DOHH2 (cell line): Measurements from ENCODE around the gene SPTLC1.
"Not testable (repeated sequence)": the region's sequence is repeated elsewhere in the genome, so short reads cannot be mapped to it uniquely, and the experiment has no call there.

Source experiments
- H3F3A ChIP-seq: fragments of 200-600 bp; sonication (generic), shearing (Covaris generic); 2 replicates; pipeline ENCODE4 v1.6.0; 2016; ENCODE audit warnings: antibody characterized with exemption, mild to moderate bottlenecking; ENCODE audit not compliant: control insufficient read depth, insufficient read depth
- H3K27ac ChIP-seq: fragments of 200-600 bp; sonication (generic); 2 replicates; pipeline ENCODE4 v1.5.1; 2014; ENCODE audit warnings: low read depth, mild to moderate bottlenecking, low read length, moderate library complexity
- H3K27me3 ChIP-seq: fragments of 200-600 bp; sonication (generic); 2 replicates; pipeline ENCODE4 v1.6.1; 2014; ENCODE audit warnings: mild to moderate bottlenecking, low read length, mixed read lengths; ENCODE audit not compliant: control insufficient read depth
- H3K36me3 ChIP-seq: fragments of 200-600 bp; sonication (generic); 2 replicates; pipeline ENCODE4 v1.6.1; 2014; ENCODE audit warnings: mild to moderate bottlenecking, low read length, moderate library complexity, mixed read lengths; ENCODE audit not compliant: control insufficient read depth
- H3K4me1 ChIP-seq: fragments of 200-600 bp; sonication (generic); 2 replicates; pipeline ENCODE4 v1.6.1; 2014; ENCODE audit warnings: mild to moderate bottlenecking, low read length, mixed read lengths; ENCODE audit not compliant: control insufficient read depth
- H3K4me2 ChIP-seq: fragments of 200-600 bp; sonication (generic); 2 replicates; pipeline ENCODE4 v1.6.0; 2014; ENCODE audit warnings: mild to moderate bottlenecking, low read length, moderate library complexity
- H3K4me3 ChIP-seq: fragments of 200-600 bp; sonication (generic); 2 replicates; pipeline ENCODE4 v1.5.1; 2014; ENCODE audit warnings: mild to moderate bottlenecking, low read length, mixed read lengths
- H3K79me2 ChIP-seq: fragments of 200-600 bp; sonication (generic); 2 replicates; pipeline ENCODE4 v1.6.1; 2014; ENCODE audit warnings: mild to moderate bottlenecking, low read length, mixed read lengths; ENCODE audit not compliant: control insufficient read depth
- H3K9me2 ChIP-seq: fragments of 200-600 bp; sonication (generic); replicated peaks from 2 replicates; pipeline ENCODE4 v1.6.1; 2014; ENCODE audit warnings: mild to moderate bottlenecking, low read length, mixed read lengths; ENCODE audit not compliant: control insufficient read depth
- H3K9me3 ChIP-seq: fragments of 200-600 bp; sonication (generic); 2 replicates; pipeline ENCODE4 v1.6.1; 2014; ENCODE audit warnings: antibody characterized with exemption, low read length, mixed read lengths; ENCODE audit not compliant: control insufficient read depth, insufficient read depth
- H4K20me1 ChIP-seq: fragments of 200-600 bp; sonication (generic); 2 replicates; pipeline ENCODE4 v1.6.0; 2014; ENCODE audit warnings: low read depth, mild to moderate bottlenecking, antibody characterized with exemption, low read length, moderate library complexity; ENCODE audit not compliant: control insufficient read depth, insufficient read depth
- EZH2phosphoT487 ChIP-seq: fragments of 200-600 bp; sonication (generic); IDR thresholded peaks from 2 replicates; pipeline ENCODE4 v1.6.1; 2017; ENCODE audit warnings: borderline replicate concordance, mild to moderate bottlenecking, antibody characterized with exemption, low read length, moderate library complexity, mixed read lengths
- TF ChIP-seq, protein P1 (sequence below): fragments of 200-600 bp; sonication (generic); IDR thresholded peaks from one replicate; pipeline ENCODE4 v1.5.1; 2014; ENCODE audit warnings: antibody characterized with exemption, mild to moderate bottlenecking, low read depth, low read length; ENCODE audit not compliant: poor library complexity, severe bottlenecking

Gene SPTLC1

DNA sequence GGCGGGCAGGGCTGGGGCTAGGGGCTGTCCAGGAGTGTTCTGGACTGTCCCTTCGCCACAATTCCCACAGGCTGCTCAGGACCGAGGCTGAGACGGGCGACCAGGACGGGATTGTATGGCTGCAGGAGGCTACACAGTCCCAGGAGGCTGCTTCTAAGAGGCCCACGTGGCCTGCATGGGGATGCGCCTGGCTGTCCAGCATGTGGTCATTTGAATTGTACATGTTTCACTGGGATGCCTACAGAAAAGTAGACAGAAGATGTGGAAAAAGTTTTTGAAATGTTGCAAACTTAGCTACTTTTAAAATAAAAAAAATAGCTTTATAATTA lies 32.6 kb upstream of the SPTLC1 start:
- no peaks in the 10 kb centered on the region for H3K9me2 ChIP-seq
- H3K36me3 ChIP-seq = no peaks in the 10 kb centered on the region
- no peaks in the 10 kb centered on the region for H3K9me3 ChIP-seq
- H4K20me1 ChIP-seq = no peaks in the 10 kb centered on the region
- no peak overlapping the region for H3K4me2 ChIP-seq
- H3K4me3 ChIP-seq = no peak overlapping the region
- no peaks in the 10 kb centered on the region for H3K79me2 ChIP-seq
- TF ChIP-seq, protein P1, sequence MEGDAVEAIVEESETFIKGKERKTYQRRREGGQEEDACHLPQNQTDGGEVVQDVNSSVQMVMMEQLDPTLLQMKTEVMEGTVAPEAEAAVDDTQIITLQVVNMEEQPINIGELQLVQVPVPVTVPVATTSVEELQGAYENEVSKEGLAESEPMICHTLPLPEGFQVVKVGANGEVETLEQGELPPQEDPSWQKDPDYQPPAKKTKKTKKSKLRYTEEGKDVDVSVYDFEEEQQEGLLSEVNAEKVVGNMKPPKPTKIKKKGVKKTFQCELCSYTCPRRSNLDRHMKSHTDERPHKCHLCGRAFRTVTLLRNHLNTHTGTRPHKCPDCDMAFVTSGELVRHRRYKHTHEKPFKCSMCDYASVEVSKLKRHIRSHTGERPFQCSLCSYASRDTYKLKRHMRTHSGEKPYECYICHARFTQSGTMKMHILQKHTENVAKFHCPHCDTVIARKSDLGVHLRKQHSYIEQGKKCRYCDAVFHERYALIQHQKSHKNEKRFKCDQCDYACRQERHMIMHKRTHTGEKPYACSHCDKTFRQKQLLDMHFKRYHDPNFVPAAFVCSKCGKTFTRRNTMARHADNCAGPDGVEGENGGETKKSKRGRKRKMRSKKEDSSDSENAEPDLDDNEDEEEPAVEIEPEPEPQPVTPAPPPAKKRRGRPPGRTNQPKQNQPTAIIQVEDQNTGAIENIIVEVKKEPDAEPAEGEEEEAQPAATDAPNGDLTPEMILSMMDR = no peak
- TF ChIP-seq EZH2phosphoT487 = no peak
- H3K27ac ChIP-seq = no peak overlapping the region
- peaks cover 6% of the 10 kb centered on the region for H3K4me1 ChIP-seq
- no peaks in the 10 kb centered on the region for H3F3A ChIP-seq
- H3K27me3 ChIP-seq = peaks cover 17% of the 10 kb centered on the region

DNA sequence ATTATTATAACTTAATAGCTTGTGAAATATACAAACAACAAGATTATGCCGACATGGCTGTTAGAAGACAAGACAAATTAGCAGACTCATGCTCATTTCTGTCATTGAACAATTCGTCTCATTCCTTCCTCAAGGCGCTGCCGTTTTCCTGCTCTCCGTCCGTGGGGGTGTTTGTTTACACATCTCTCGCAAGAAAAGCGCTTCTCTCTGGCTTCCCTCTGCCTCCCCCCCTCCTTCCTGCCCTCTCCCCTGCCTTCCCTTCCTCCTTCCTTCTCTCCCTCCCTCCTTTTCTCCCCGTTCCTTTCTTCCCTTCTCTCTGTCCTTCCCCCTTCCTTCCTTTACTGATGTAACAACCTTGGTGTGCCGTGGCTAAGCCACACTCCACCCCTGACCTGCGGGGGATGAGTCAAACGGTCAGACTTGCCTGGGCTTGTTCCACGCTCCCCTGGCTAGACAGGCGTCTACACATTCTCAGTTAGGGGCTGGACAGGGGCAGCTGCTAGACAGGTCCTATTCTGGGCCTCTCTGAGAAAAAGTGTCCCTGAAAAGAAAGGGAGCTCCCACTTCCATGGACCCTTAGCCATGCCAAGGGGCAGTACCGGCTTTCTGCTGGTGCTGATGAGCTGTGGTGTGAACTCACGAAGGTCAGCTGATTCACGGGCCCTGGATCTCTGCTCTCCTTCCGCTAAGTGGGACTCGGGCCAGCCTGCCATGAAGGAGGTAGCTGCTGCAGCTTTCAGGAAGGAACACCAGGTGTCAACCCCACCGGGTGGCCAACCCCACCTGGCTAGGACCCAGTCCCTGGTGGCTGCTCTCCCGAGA lies 32.0 kb upstream of the SPTLC1 start:
- no peak overlapping the region for H3K27ac ChIP-seq
- no peaks in the 10 kb centered on the region for H4K20me1 ChIP-seq
- TF ChIP-seq EZH2phosphoT487 = no peak
- TF ChIP-seq, protein P1 = no peak
- H3F3A ChIP-seq = no peaks in the 10 kb centered on the region
- H3K36me3 ChIP-seq = no peaks in the 10 kb centered on the region
- no peaks in the 10 kb centered on the region for H3K79me2 ChIP-seq
- H3K9me2 ChIP-seq = no peaks in the 10 kb centered on the region
- H3K9me3 ChIP-seq = no peaks in the 10 kb centered on the region
- H3K4me3 ChIP-seq = no peak overlapping the region
- peaks cover 6% of the 10 kb centered on the region for H3K4me1 ChIP-seq
- H3K4me2 ChIP-seq = 0 out of 2 replicates have a peak overlapping the region, but pooled peaks have one; percentile 16
- H3K27me3 ChIP-seq = peaks cover 15% of the 10 kb centered on the region

DNA sequence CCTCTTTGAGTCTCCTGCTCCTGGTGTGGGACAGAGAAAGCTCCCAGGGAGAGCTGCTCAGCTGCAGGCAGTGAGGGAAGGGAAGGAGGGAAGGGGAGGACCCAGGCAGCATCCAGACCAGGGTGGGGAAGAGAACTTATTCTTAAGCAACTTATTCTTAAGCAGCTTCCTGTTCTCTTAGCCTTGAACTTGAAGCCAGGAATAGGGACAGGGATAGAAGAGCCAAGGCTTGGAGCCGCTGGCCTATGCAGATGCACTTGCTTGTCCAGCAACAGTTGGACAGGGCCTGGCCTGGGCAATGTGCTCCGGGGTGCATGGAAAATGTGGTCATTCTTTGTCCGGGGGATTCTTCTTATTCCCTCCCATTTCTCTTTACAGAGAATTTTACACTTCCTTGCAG lies 31.4 kb upstream of the SPTLC1 start:
- TF ChIP-seq, protein P1 = no peak
- no peak for TF ChIP-seq EZH2phosphoT487
- H3K9me3 ChIP-seq = no peaks in the 10 kb centered on the region
- no peaks in the 10 kb centered on the region for H3K9me2 ChIP-seq
- H3K36me3 ChIP-seq = no peaks in the 10 kb centered on the region
- H3K27ac ChIP-seq = no peak overlapping the region
- H3K79me2 ChIP-seq = no peaks in the 10 kb centered on the region
- H3K4me1 ChIP-seq = peaks cover 6% of the 10 kb centered on the region
- peaks cover 11% of the 10 kb centered on the region for H3K27me3 ChIP-seq
- H3K4me2 ChIP-seq = 0 out of 2 replicates have a peak overlapping the region, but pooled peaks have one; percentile 16
- no peaks in the 10 kb centered on the region for H4K20me1 ChIP-seq
- H3K4me3 ChIP-seq = no peak overlapping the region
- H3F3A ChIP-seq = no peaks in the 10 kb centered on the region

DNA sequence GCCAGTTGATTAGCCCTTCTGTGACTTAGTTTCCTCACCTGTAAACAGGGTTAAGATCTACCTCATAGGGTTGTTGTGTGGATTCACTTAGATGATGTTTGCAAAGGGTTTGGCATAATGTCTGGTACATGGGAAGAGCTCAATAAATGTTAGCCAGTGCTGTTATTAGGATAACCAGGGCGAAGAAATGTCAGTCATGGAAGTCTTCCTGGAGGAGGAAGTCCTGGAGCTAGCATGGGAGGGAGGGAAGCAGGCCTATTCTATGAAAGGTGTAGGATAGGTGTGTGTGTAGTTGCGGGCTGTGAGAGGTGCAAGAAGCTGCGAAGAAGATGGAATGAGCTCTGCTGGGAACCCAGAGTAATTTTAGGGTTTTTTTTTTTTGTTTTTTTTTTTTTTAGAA lies 30.6 kb upstream of the SPTLC1 start:
- not testable (repeated sequence) for H3K9me3 ChIP-seq, H3K4me3 ChIP-seq, H3K4me1 ChIP-seq, H3K27ac ChIP-seq, H3K79me2 ChIP-seq, H3F3A ChIP-seq, H3K4me2 ChIP-seq, H3K36me3 ChIP-seq, H3K9me2 ChIP-seq, H4K20me1 ChIP-seq
- H3K27me3 ChIP-seq = peaks cover 11% of the 10 kb centered on the region
